OCI-LY3 (cell line): ENCODE results near the gene INPP5E.

ENCODE experiments used
- H2AFZ ChIP-seq: fragments of 200-600, 300-600 bp; shearing (Covaris generic); 2 replicates; pipeline ENCODE4 v1.6.0; 2014; ENCODE audit warnings: antibody characterized with exemption, low read depth, low read length
- H3K27ac ChIP-seq: fragments of 200-600, 300-600 bp; sonication (generic); 2 replicates; pipeline ENCODE4 v1.5.1; 2014; ENCODE audit warnings: mild to moderate bottlenecking, low read length, moderate library complexity, mixed read lengths
- H3K27me3 ChIP-seq: fragments of 200-600, 300-600 bp; sonication (generic); 2 replicates; pipeline ENCODE4 v1.6.1; 2014; ENCODE audit warnings: low read depth, low read length, mixed read lengths
- H3K36me3 ChIP-seq: fragments of 200-600, 300-600 bp; sonication (generic); replicated peaks from 2 replicates; pipeline ENCODE3; 2014; ENCODE audit warnings: low read depth, low read length, mixed read lengths
- H3K4me1 ChIP-seq: fragments of 300-600, 200-600 bp; sonication (generic); 2 replicates; pipeline ENCODE4 v1.6.1; 2014; ENCODE audit warnings: low read length, mixed read lengths
- H3K4me2 ChIP-seq: fragments of 200-600, 300-600 bp; sonication (generic); 2 replicates; pipeline ENCODE4 v1.6.1; 2014; ENCODE audit warnings: low read length, mixed read lengths
- H3K4me3 ChIP-seq: fragments of 300-600, 200-600 bp; sonication (generic); 2 replicates; pipeline ENCODE4 v1.5.1; 2014; ENCODE audit warnings: antibody characterized with exemption, mild to moderate bottlenecking, low read length, moderate library complexity
- H3K79me2 ChIP-seq: fragments of 300-600, 200-600 bp; shearing (Covaris generic); 2 replicates; pipeline ENCODE4 v1.6.1; 2014; ENCODE audit warnings: mild to moderate bottlenecking, low read length, mixed read lengths
- H3K9ac ChIP-seq: fragments of 300-600, 200-600 bp; shearing (Covaris generic); 2 replicates; pipeline ENCODE4 v1.6.0; 2014; ENCODE audit warnings: mild to moderate bottlenecking, low read length, moderate library complexity
- H3K9me3 ChIP-seq: fragments of 200-600, 300-600 bp; shearing (Covaris generic); 2 replicates; pipeline ENCODE4 v1.6.1; 2014; ENCODE audit warnings: low read length, mixed read lengths; ENCODE audit not compliant: insufficient read depth
- H4K20me1 ChIP-seq: fragments of 200-600, 300-600 bp; sonication (generic); 2 replicates; pipeline ENCODE4 v1.6.1; 2016; ENCODE audit warnings: low read length, mixed read lengths; ENCODE audit not compliant: insufficient read depth
- EZH2phosphoT487 ChIP-seq: fragments of 200-600 bp; shearing (Covaris generic); IDR thresholded peaks from 2 replicates; pipeline ENCODE4 v1.6.1; 2018; ENCODE audit warnings: antibody characterized with exemption, mixed run types, low read depth
- TF ChIP-seq, protein P1 (sequence below): fragments of 200-600, 300-600 bp; sonication (generic); IDR thresholded peaks from 2 replicates; pipeline ENCODE4 v1.5.1; 2014; ENCODE audit warnings: antibody characterized with exemption, low read length, low read depth

The INPP5E gene

DNA sequence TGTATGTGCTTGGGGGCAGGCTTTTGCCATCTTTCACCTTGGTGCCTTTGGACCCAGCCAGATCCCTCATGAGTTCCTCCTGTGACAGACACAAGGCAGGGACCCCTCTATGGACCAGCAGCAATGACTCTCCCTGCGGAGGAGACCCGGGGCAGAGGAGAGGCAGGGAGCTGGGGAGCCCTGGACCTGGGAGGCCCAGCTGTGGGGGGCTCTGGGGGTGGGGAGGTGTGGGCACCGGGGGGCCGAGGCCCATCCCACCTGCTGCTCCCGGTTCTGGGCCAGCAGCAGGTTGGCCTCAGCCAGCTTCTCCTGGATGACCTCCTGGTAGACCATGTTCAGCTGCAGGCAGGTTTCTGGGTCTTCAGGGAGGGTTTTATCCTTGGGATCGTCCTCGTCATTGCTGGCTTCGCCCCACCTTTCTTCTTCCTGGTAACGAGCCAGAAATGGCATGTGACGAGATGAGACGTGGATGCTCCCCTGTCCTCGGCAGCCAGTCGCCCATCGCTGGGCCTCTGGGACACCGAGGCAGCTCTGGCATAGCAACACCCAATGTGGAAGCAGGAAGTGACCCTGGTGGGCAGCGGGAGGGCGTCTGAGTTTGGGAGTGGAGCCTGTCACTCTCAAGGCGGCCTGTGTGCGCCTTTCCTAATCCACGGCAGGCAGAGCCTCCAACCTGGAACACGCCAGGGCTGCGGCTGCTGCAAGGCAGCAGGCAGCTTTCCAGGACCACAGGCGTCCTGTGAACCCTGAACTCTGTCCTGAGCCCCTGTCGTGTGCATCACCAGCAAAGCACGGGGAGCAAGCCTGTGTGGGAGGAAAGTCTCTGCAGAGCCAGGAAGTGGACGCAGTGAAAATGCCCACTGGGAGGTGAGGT is 44.1 kb downstream of the INPP5E start:
- no peak for TF ChIP-seq EZH2phosphoT487
- TF ChIP-seq, protein P1, sequence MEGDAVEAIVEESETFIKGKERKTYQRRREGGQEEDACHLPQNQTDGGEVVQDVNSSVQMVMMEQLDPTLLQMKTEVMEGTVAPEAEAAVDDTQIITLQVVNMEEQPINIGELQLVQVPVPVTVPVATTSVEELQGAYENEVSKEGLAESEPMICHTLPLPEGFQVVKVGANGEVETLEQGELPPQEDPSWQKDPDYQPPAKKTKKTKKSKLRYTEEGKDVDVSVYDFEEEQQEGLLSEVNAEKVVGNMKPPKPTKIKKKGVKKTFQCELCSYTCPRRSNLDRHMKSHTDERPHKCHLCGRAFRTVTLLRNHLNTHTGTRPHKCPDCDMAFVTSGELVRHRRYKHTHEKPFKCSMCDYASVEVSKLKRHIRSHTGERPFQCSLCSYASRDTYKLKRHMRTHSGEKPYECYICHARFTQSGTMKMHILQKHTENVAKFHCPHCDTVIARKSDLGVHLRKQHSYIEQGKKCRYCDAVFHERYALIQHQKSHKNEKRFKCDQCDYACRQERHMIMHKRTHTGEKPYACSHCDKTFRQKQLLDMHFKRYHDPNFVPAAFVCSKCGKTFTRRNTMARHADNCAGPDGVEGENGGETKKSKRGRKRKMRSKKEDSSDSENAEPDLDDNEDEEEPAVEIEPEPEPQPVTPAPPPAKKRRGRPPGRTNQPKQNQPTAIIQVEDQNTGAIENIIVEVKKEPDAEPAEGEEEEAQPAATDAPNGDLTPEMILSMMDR = no peak
- H3K79me2 ChIP-seq = peaks cover 55% of the 10 kb centered on the region
- peaks cover 13% of the 10 kb centered on the region for H4K20me1 ChIP-seq
- H3K9ac ChIP-seq = no peak overlapping the region
- H3K4me2 ChIP-seq = no peak overlapping the region
- H2AFZ ChIP-seq = no peak overlapping the region
- no peak overlapping the region for H3K27ac ChIP-seq
- H3K27me3 ChIP-seq = no peaks in the 10 kb centered on the region
- peaks cover 13% of the 10 kb centered on the region for H3K4me1 ChIP-seq
- H3K9me3 ChIP-seq = no peaks in the 10 kb centered on the region
- no peak overlapping the region for H3K4me3 ChIP-seq
- peaks cover 63% of the 10 kb centered on the region for H3K36me3 ChIP-seq

DNA sequence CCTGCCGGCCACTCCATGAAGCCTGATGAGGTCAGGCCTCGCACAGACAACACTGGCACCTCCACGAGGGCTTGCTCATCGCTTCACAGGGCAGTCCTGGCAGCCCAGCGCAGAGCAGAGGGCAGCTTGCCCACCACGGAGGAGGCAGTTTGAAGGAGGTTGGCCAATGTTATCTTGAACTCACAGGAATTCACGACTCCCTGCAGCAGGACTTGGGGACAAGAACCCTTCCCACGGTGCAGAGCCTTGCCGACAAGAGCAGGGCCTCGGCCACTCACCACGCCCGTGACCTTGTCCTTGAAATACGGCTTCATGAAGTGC is 44.7 kb downstream of the INPP5E start:
- peaks cover 54% of the 10 kb centered on the region for H3K79me2 ChIP-seq
- peaks cover 63% of the 10 kb centered on the region for H3K36me3 ChIP-seq
- H3K4me3 ChIP-seq = no peak overlapping the region
- H3K27ac ChIP-seq = no peak overlapping the region
- no peaks in the 10 kb centered on the region for H3K9me3 ChIP-seq
- no peak overlapping the region for H2AFZ ChIP-seq
- H3K9ac ChIP-seq = no peak overlapping the region
- no peaks in the 10 kb centered on the region for H3K27me3 ChIP-seq
- H3K4me1 ChIP-seq = peaks cover 9% of the 10 kb centered on the region
- TF ChIP-seq, protein P1 = no peak
- no peak for TF ChIP-seq EZH2phosphoT487
- H4K20me1 ChIP-seq = peaks cover 13% of the 10 kb centered on the region
- no peak overlapping the region for H3K4me2 ChIP-seq

DNA sequence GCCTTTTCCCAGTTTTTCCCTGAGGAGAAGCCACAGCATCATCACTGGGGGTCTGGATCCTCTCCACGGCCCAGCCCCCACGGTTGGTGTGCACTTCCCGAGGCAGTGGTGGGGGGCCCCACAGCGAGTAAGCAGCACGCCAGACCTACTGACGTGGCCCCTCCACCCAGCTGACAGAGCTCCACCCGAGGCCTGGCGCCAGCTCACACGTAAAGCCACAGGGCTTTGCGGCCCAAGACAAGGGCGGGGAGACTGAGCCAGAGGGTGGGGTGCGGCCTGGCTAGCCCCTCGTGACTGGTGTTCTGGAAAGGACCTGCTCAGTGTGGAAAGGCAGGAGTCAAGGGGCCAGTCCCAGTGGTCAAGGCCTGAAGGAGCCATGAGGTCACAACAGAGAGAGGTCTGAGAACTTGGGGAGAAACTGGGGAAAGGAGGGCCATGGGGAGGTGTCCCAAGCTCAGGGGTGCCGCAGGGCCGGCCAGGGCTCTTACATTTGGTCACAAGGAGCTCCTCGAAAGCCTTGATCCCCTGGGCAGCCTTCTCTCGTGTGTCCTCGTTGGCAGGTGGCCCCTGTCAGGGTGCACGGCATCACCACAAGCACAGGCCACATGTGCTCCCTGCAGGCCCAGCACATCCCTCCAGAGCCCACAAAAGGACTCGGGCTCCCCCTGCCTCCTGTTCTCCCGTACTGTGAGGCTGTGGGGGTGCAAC is 45.2 kb downstream of the INPP5E start:
- H3K27ac ChIP-seq = no peak overlapping the region
- TF ChIP-seq, protein P1 = no peak
- no peak for TF ChIP-seq EZH2phosphoT487
- peaks cover 68% of the 10 kb centered on the region for H3K36me3 ChIP-seq

DNA sequence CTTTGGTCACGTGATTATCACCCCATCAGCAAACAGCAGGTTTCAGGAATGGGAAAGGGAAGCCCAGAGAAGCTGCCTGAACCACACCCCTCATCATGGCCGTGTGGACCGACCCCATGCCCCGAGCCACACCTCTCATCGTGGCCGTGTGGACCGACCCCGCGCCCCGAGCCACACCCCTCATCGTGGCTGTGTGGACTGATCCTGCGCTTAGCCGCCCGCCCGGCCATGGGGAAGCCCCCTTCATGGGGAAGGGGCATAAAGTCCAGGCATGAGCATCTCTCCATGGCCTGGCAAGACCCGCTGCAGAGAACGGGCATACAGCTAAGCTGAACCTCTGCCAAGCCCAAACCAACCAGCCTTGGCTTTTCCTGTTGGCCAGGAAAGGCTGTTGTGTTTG is 46.1 kb downstream of the INPP5E start:
- no peak overlapping the region for H3K4me2 ChIP-seq
- peaks cover 4% of the 10 kb centered on the region; the same call in 1 of the 2 replicates for H4K20me1 ChIP-seq
- H3K9me3 ChIP-seq = no peaks in the 10 kb centered on the region
- H3K4me1 ChIP-seq = peaks cover 4% of the 10 kb centered on the region
- H3K4me3 ChIP-seq = no peak overlapping the region
- H2AFZ ChIP-seq = no peak overlapping the region
- no peak overlapping the region for H3K27ac ChIP-seq
- H3K36me3 ChIP-seq = peaks cover 73% of the 10 kb centered on the region
- H3K9ac ChIP-seq = no peak overlapping the region
- no peaks in the 10 kb centered on the region for H3K27me3 ChIP-seq
- TF ChIP-seq, protein P1 = no peak
- peaks cover 39% of the 10 kb centered on the region for H3K79me2 ChIP-seq

More for the DNA sequence above, 45.2 kb downstream of the INPP5E start:
- Histone ChIP-seq H3K79me2 (peaks cover 49% of the 10 kb centered on the region), H3K9ac (no peak overlapping the region), H3K27me3 (no peaks in the 10 kb centered on the region), H3K4me1 (peaks cover 9% of the 10 kb centered on the region), H3K4me2 (no peak overlapping the region), H3K4me3 (no peak overlapping the region), H4K20me1 (peaks cover 13% of the 10 kb centered on the region), H2AFZ (no peak overlapping the region), H3K9me3 (no peaks in the 10 kb centered on the region)
